CD14-positive monocyte (primary cell): Measurements from ENCODE around the gene IDH2. TPM values are rescaled to one million over a fixed set of nuclear protein-coding genes. Genes with fewer than 3 reads are reported as not detected.

ENCODE experiments used
- DNase-seq, 3 donors: peaks; one replicate each; pipeline ENCODE4 v3.0.0-alpha.2; 2011 to 2022
- H2AFZ ChIP-seq: 2 replicates; pipeline ENCODE4 v1.6.0; 2012; ENCODE audit warnings: mild to moderate bottlenecking, low read depth, low read length, inconsistent platforms; ENCODE audit not compliant: insufficient read depth, poor library complexity, severe bottlenecking
- H3K27ac ChIP-seq, 2 donors: 1 replicate in 1 of 2; 2 replicates in 1 of 2; pipeline ENCODE4 v1.5.1; 2012 to 2013; ENCODE audit warnings: low read length in 2 of 2, control low read depth in 1 of 2, inconsistent platforms in 1 of 2, low read depth in 1 of 2, mild to moderate bottlenecking in 1 of 2
- H3K27me3 ChIP-seq, 2 donors: one replicate each; pipeline versions ENCODE4 v1.6.0 to v1.6.1; 2011 to 2013; ENCODE audit warnings: low read length in 2 of 2; ENCODE audit not compliant: control insufficient read depth in 2 of 2, insufficient read depth in 2 of 2
- H3K36me3 ChIP-seq, 2 donors: replicated peaks in 1 of 2; 1 replicate in 1 of 2; 2 replicates in 1 of 2; pipeline versions ENCODE4 v1.5.1 to v1.6.1; 2012 to 2013; ENCODE audit warnings: low read length in 2 of 2, control low read depth in 1 of 2, inconsistent platforms in 1 of 2, mild to moderate bottlenecking in 1 of 2; ENCODE audit not compliant: insufficient read depth in 2 of 2, control insufficient read depth in 1 of 2
- H3K4me1 ChIP-seq, 2 donors: 1 replicate in 1 of 2; 2 replicates in 1 of 2; pipeline versions ENCODE4 v1.5.1 to v1.6.1; 2012 to 2013; ENCODE audit warnings: low read length in 2 of 2, control low read depth in 1 of 2, inconsistent platforms in 1 of 2, mild to moderate bottlenecking in 1 of 2, moderate library complexity in 1 of 2; ENCODE audit not compliant: insufficient read depth in 2 of 2, control insufficient read depth in 1 of 2
- H3K4me2 ChIP-seq: replicated peaks from 2 replicates; pipeline ENCODE3; 2012; ENCODE audit warnings: low read length, moderate library complexity, mild to moderate bottlenecking; ENCODE audit not compliant: poor library complexity, severe bottlenecking; ENCODE audit errors: extremely low read depth
- H3K4me3 ChIP-seq, 3 experiments: fragments of 200-600 bp in 1 of 3; sonication (generic) in 1 of 3; replicated peaks in 1 of 3; 1 replicate in 2 of 3; 2 replicates in 1 of 3; pipeline ENCODE4 v1.5.1; 2011 to 2013; ENCODE audit warnings: low read length in 3 of 3, mild to moderate bottlenecking in 3 of 3, control low read depth in 2 of 3, low read depth in 2 of 3, inconsistent platforms in 1 of 3, moderate library complexity in 1 of 3
- H3K79me2 ChIP-seq: 2 replicates; pipeline ENCODE4 v1.6.0; 2012; ENCODE audit warnings: mild to moderate bottlenecking, control low read depth, inconsistent platforms, low read length, moderate library complexity; ENCODE audit not compliant: insufficient read depth
- H3K9ac ChIP-seq: 2 replicates; pipeline ENCODE4 v1.6.0; 2017; ENCODE audit warnings: low read length, mild to moderate bottlenecking; ENCODE audit not compliant: insufficient read depth, poor library complexity, severe bottlenecking
- H3K9me3 ChIP-seq, 2 donors: replicated peaks in 1 of 2; 1 replicate in 1 of 2; 2 replicates in 1 of 2; pipeline versions ENCODE4 v1.5.1 to v1.6.1; 2012 to 2013; ENCODE audit warnings: low read length in 2 of 2, control low read depth in 1 of 2; ENCODE audit not compliant: control insufficient read depth in 1 of 2, insufficient read depth in 1 of 2
- H4K20me1 ChIP-seq: 2 replicates; pipeline ENCODE4 v1.6.0; 2012; ENCODE audit warnings: mild to moderate bottlenecking, low read length, control low read depth, moderate library complexity; ENCODE audit not compliant: insufficient read depth
- H3K27ac Mint-ChIP-seq, 7 donors: one replicate each; pipeline ENCODE4 v1.8.0; 2020; ENCODE audit warnings: mild to moderate bottlenecking in 7 of 7, mixed read lengths in 7 of 7, moderate library complexity in 6 of 7, inconsistent platforms in 2 of 7
- H3K27me3 Mint-ChIP-seq, 3 donors: one replicate each; pipeline ENCODE4 v1.8.0; 2021 to 2022; ENCODE audit warnings: low read depth in 3 of 3, mild to moderate bottlenecking in 3 of 3, mixed read lengths in 3 of 3, moderate library complexity in 3 of 3, inconsistent platforms in 1 of 3
- H3K36me3 Mint-ChIP-seq, 2 donors: one replicate each; pipeline ENCODE4 v1.8.0; 2020; ENCODE audit warnings: mixed read lengths in 2 of 2, inconsistent platforms in 1 of 2, mild to moderate bottlenecking in 1 of 2
- H3K4me1 Mint-ChIP-seq: one replicate; pipeline ENCODE4 v1.8.0; 2020; ENCODE audit warnings: mild to moderate bottlenecking, mixed read lengths
- H3K4me3 Mint-ChIP-seq, 2 donors: one replicate each; pipeline ENCODE4 v1.8.0; 2020; ENCODE audit warnings: mild to moderate bottlenecking in 2 of 2, mixed read lengths in 2 of 2, moderate library complexity in 1 of 2
- H3K9me3 Mint-ChIP-seq, 7 donors: one replicate each; pipeline ENCODE4 v1.8.0; 2020 to 2022; ENCODE audit warnings: mixed read lengths in 7 of 7, mild to moderate bottlenecking in 6 of 7, moderate library complexity in 6 of 7, inconsistent platforms in 2 of 7
- WGBS: methylation state at CpG from one replicate; pipeline ENCODE4 v1.1.5; 2013; ENCODE audit warnings: missing lambda C conversion rate; ENCODE audit not compliant: insufficient coverage; 5-methylcytosine and 5-hydroxymethylcytosine counted together
- intact Hi-C, 2 donors: fragments of 100-400 bp; cut with micrococcal nuclease; formaldehyde crosslinking; loops; one replicate each; pipeline versions ENCODE4 v1.15.0 to v1.15.1; 2023
- polyA plus RNA-seq, 3 donors: library from polyadenylated mRNA; depleted of rRNA in 1 of 3; unstranded in 2 of 3; stranded (reverse) in 1 of 3; fragments of 300-500 nt in 2 of 3; fragments of >200 nt in 1 of 3; fragmentation: Illumina TruSeq in 2 of 3; gene quantifications; 1 replicate in 2 of 3; 2 replicates in 1 of 3; pipeline ENCODE4 v1.2.3, GENCODE V29; 2012 to 2021
- TF ChIP-seq, protein P1 (sequence below): fragments of 200-600 bp; IDR thresholded peaks from one replicate; pipeline ENCODE4 v1.8.0; 2022; ENCODE audit warnings: antibody characterized with exemption, mild to moderate bottlenecking

Gene IDH2
- polyA plus RNA-seq, 3 donors: 40.6 to 115 (median 82.2) TPM

DNA sequence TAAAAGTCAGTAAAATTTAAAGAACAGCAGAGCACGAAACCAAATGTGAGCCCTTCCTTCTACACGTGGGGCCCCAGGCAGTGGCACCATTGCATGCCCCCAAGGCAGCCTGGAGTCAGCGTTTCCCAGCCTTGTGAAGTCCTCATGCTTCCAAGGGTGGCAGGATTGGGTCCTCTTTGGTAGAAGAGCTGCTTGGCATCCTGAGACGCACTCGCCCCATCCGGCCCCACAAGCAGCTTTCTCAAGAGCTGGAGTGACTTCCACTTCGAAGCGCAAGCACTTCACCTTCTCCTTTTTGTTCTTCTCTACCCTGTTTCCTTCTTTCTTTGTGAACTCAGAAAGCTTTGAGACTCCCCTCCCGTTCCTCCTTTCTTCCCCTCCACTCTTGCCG, 66.4 kb downstream of the IDH2 start:
- 2% methylated on average over 8 of the region's 10 CpGs for WGBS
- Histone ChIP-seq H3K4me3 (peak overlapping the region in 1 of 3 experiments; percentile 63), H2AFZ (no peak overlapping the region), H4K20me1 (no peaks in the 10 kb centered on the region), H3K9me3 (no peaks in the 10 kb centered on the region), H3K36me3 (no peaks in the 10 kb centered on the region), H3K9ac (peak overlapping the region; percentile 77), H3K27ac (peak overlapping the region; percentile 91 to 97), H3K4me1 (peaks cover 99 to 100% of the 10 kb centered on the region in 2 donors), H3K79me2 (peaks cover 81% of the 10 kb centered on the region), H3K4me2 (peak overlapping the region; percentile 72), H3K27me3 (no peaks in the 10 kb centered on the region)
- no peaks in the 10 kb centered on the region for H3K9me3 Mint-ChIP-seq
- intact Hi-C loops: loop anchor here (2.0 to 10.0 kb wide), 4 partner anchors 23 to 61 kb away; partner anchors contain the start of gene ZNF710 (in 1 of the 2)
- H3K4me1 Mint-ChIP-seq: peaks cover 99% of the 10 kb centered on the region
- H3K27ac Mint-ChIP-seq: peak overlapping the region; percentile 93 to 99 (median 98)
- peak overlapping the region; percentile 66 to 79 for H3K4me3 Mint-ChIP-seq
- TF ChIP-seq, protein P1, sequence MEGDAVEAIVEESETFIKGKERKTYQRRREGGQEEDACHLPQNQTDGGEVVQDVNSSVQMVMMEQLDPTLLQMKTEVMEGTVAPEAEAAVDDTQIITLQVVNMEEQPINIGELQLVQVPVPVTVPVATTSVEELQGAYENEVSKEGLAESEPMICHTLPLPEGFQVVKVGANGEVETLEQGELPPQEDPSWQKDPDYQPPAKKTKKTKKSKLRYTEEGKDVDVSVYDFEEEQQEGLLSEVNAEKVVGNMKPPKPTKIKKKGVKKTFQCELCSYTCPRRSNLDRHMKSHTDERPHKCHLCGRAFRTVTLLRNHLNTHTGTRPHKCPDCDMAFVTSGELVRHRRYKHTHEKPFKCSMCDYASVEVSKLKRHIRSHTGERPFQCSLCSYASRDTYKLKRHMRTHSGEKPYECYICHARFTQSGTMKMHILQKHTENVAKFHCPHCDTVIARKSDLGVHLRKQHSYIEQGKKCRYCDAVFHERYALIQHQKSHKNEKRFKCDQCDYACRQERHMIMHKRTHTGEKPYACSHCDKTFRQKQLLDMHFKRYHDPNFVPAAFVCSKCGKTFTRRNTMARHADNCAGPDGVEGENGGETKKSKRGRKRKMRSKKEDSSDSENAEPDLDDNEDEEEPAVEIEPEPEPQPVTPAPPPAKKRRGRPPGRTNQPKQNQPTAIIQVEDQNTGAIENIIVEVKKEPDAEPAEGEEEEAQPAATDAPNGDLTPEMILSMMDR: no peak
- peaks cover 18 to 31% of the 10 kb centered on the region in 2 donors for H3K36me3 Mint-ChIP-seq
- H3K27me3 Mint-ChIP-seq: peaks cover 0 to 2% (median 2%) of the 10 kb centered on the region in 3 donors
- DNase-seq: peak; percentile 65 to 81 (median 74)

DNA sequence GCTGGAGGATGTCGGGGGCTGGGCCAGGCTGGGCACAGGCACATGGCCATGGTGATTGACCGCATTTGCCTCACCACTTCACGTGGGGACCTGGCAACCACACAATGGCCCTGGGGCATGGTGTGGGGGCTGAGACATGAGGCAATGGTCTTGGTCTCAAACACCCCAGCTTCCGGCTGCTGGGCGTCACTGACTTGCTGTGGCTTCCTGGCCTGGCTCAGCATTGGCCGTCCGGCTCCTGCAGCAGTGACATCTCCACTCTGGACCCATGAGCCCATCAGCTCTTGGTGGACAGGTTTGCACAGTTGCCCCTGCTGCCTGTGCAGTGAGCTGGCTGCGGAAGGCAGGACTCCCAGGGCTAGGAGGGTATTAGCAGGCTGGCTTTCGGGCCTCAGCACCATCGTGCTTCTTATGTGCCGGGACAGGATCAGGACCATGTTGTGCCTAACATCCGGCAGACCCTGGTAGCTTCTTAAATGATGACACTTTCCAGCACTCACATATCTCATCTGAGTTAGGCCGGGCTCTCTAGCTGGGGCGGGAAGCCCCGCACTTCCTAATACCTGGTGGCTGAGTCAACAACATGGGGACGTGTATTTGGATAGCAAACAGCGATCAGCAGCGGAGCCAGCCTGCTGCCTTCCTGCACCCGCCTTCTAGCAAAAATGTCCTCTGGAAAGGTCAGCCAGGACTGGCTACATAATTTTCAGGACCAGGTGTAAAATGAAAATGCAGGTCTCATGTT, 67.0 kb downstream of the IDH2 start:
- TF ChIP-seq, protein P1: no peak
- peaks cover 98 to 100% of the 10 kb centered on the region in 2 donors for H3K4me1 ChIP-seq
- peaks cover 97% of the 10 kb centered on the region for H3K4me1 Mint-ChIP-seq
- peak; percentile 88 to 94 (median 88) for DNase-seq
- H3K79me2 ChIP-seq: peaks cover 80% of the 10 kb centered on the region
- H3K4me3 Mint-ChIP-seq: peak overlapping the region; percentile 66 to 79
- peak overlapping the region; percentile 93 to 99 (median 98) for H3K27ac Mint-ChIP-seq
- peak overlapping the region; percentile 91 to 97 for H3K27ac ChIP-seq
- H4K20me1 ChIP-seq: no peaks in the 10 kb centered on the region
- WGBS: 22% methylated on average over 14 of the region's 19 CpGs
- H3K9ac ChIP-seq: peak overlapping the region; percentile 77
- H3K36me3 Mint-ChIP-seq: peaks cover 18 to 31% of the 10 kb centered on the region in 2 donors
- H3K36me3 ChIP-seq: no peaks in the 10 kb centered on the region
- H3K4me3 ChIP-seq: peak overlapping the region in 2 of 3 experiments; percentile 3 to 63
- H3K9me3 ChIP-seq: no peaks in the 10 kb centered on the region
- H3K27me3 Mint-ChIP-seq: peaks cover 0 to 2% (median 2%) of the 10 kb centered on the region in 3 donors
- H2AFZ ChIP-seq: no peak overlapping the region
- H3K9me3 Mint-ChIP-seq: no peaks in the 10 kb centered on the region
- H3K4me2 ChIP-seq: peak overlapping the region; percentile 72
- intact Hi-C loops: loop anchor here (2.0 to 10.0 kb wide), 4 partner anchors 24 to 60 kb away; partner anchors contain the start of gene ZNF710 (in 1 of the 2)
- no peaks in the 10 kb centered on the region for H3K27me3 ChIP-seq
